GM19395 (cell line): ENCODE data around the gene ZCCHC14.

Experiments
- ATAC-seq: cut with Tn5 transposase; IDR thresholded peaks from one replicate; pipeline ENCODE4 v1.9.1; 2021; ENCODE audit warnings: mild to moderate bottlenecking, moderate library complexity; ENCODE audit not compliant: unreplicated experiment

Gene ZCCHC14

GRCh38 chr16:87459833-87460232 is 33.0 kb downstream of the ZCCHC14 start:
- ATAC-seq = no peak

DNA sequence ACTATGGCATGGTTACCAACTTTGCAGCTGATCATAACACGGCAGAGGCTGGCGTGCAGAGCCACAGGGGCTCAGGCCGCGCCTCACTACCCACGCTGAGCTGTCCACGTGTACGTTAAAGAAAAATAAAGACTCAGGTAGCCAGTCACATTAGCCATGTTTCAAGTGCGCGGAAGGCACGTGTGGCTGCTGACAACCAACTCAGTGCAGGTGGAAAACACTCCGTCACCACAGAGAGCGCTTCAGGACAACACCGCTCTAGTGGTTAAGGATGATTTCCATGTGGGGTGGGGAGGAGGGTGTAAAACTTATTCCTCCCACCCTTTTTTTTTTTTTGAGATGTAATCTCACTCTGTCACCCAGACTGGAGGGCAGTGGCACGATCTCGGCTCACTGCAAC is 33.8 kb downstream of the ZCCHC14 start:
- ATAC-seq = no peak

GRCh38 chr16:87458424-87458915 is 34.4 kb downstream of the ZCCHC14 start:
- ATAC-seq = no peak

DNA sequence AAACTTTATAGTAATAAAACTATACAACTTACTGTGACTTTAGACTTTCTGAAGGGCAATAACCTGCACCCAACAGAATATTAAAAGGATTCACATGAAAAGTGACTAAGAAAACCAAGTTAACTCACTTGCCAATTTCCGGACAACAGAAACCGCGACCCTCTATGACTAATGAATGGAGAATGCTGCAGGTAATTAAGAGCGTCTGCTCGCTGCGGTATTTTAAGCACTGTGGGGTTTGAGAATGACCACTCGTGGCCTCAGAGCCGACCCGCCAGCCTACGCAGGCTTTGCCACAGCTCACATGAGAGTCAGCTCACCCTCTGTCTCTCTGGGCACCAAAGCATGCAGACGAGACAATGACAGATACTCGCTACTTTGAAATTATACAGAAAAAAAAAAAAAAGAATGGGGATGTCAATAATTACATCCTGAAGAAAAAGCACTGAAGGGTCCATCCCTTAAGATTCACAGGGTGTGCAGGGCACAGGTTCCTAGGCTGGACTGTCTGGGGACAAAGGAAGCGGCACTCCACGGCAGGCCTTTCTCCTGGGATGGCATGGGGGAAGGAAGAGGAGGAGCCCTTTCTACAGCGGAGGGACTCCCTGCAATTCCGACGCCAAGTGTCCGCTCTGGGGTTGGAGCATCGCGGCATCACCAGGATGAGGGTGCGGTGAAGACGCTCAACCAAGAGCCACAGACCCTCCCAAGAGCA is 35.0 kb downstream of the ZCCHC14 start:
- ATAC-seq = no peak

DNA sequence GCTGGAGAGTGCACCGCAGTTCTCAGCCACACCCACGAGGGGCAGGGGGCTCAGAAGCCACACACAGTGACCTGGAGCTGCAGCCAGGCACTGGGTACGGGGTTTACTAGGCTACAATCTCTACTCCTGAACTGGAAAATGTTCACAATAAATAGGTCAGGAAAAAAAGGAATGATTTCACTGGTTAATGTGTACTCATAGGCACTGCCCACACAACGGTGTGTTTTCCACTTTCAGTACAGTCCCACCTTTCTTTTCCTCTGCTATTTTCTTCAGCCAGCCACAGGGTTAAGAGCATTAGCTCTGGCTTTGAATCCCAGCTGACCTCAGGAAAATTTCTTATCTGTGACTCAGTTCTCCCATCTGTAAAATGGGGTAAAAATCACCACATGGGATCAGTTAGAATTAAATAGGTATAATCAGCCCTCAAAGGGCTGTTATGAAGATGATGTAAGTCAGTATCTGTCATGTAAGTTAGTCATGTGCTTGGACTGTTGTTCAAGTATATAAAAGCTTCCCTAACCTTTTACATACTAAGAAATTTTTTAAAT is 35.7 kb downstream of the ZCCHC14 start:
- ATAC-seq = no peak

DNA sequence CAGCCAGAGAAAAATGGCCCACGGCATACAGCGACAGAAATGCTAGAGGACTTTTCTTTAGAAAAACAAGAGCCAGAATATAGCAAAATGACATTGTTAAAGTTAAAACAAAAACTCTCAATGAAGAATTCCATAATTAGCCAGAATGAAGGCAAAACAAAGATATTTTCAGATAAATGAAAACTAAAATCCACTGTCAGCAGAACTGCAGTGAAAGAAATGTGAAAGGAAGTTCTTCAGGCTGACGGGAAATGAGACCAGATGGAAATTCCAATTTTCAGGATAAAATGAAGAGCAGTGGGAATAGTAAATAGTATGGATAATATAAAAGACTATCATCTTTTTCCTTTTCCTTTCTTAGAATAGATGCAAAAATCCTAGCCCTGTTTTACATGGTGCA is 38.4 kb downstream of the ZCCHC14 start:
- ATAC-seq = no peak

GRCh38 chr16:87453326-87453725 is 39.5 kb downstream of the ZCCHC14 start:
- no peak for ATAC-seq

DNA sequence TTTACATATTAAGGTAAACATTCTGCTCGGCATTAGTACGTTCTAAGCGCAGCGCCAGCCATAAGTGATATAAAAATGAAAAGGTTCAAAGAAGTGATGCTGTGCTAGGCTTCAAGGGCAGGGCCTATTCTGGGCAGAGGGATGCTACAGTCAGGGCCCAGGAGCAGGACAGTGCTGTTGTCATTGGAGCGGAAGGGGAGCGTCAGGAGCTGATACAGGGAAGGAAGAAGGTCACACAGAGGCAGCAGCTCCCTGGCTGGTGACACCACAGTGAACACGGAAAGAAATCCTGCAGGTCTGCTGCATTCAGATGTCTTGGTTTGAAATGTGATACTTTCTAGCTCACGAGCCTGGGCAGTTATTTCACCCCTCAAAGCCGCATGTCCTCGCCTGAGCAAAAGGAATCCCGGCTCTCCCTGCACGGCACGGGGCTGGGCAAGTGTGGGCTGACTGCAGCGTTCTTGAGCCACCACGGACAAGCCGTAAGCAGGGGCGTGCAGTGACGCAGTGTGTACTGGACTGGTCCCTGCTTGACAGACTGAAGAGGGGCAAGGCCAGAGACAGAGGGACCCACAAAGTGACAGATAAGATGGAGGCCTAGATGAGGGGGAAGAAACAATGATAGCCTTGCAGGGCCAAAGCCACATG is 41.1 kb downstream of the ZCCHC14 start:
- ATAC-seq = no peak

GRCh38 chr16:87448866-87449265 is 44.0 kb downstream of the ZCCHC14 start:
- ATAC-seq = no peak

- no peak for ATAC-seq
These were observed 45.5 kb downstream of the ZCCHC14 start for GRCh38 chr16:87447323-87447722.

DNA sequence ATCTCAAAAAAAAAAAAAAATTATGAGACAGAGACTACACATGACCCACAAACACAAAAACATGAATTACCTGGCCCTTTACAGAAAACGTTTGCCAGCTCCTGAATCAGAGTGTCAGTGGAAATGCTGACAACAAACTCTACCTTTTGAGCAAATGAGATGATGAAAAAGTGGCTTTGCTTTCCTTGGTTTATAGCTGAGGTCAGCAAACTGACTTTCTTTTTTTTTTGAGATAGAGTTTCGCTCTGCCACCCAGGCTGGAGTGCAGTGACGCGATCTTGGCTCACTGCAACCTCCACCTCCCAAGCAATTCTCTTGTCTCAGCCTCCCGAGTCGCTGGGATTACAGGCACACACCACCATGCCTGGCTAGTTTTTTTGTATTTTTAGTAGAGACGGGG is 46.3 kb downstream of the ZCCHC14 start:
- ATAC-seq = no peak

DNA sequence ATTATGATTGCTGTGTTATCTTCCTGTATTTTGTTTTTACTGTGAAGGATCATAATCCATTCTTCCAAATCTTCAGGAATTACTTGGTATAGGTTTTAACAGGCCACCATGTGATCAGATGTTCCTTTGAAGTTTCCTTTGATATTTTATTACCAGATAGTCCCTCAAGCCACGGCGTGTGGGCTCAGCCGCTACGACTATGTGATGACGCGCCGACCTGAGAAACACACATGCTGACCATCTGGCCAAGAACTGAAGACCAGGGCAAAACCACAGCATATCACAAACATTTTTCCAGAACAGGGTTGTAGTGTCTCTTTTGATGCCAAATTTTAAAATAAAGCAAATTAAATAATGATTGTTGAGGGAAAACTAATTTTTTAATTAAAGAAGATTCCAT is 47.3 kb downstream of the ZCCHC14 start:
- ATAC-seq = no peak

DNA sequence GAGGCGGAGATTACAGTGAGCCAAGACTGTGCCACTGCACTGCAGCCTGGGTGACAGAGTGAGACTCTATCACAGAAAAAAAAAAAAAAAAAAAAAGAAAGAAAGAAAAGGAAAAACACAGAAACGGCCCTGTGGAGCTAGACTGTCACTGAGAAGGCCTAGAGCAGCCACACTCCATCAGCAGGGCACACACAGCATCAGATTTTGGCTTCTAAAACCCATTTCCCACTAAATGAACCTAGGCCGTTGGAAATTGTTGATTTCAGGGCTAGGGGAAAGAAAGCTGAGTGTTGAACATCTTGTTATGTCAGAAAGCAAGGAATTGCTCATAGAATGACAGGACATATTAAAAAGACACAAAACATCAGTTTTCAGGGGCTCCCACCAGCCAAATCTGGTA is 48.9 kb downstream of the ZCCHC14 start:
- no peak for ATAC-seq

DNA sequence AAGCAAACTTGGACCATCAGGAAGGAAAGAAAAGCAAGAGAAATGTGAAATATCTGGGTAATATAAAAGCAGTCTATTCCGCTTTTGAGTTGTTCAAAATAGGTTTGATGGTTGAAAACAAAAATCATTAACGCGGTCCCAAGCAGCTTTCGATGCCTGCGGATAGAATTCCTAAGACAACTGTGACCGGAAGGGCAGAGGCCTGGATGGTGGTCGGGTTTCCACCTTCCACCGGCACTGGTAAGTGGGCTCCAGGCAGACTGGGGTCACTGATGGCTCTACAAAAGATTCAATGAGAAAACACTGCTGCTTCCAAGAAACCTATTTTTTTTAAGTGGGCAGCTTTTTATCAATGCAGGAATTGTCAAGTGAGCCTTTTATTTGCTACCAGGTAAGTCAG is 49.8 kb downstream of the ZCCHC14 start:
- no peak for ATAC-seq

- ATAC-seq = no peak
These were observed 50.2 kb downstream of the ZCCHC14 start for GRCh38 chr16:87442581-87442966.

DNA sequence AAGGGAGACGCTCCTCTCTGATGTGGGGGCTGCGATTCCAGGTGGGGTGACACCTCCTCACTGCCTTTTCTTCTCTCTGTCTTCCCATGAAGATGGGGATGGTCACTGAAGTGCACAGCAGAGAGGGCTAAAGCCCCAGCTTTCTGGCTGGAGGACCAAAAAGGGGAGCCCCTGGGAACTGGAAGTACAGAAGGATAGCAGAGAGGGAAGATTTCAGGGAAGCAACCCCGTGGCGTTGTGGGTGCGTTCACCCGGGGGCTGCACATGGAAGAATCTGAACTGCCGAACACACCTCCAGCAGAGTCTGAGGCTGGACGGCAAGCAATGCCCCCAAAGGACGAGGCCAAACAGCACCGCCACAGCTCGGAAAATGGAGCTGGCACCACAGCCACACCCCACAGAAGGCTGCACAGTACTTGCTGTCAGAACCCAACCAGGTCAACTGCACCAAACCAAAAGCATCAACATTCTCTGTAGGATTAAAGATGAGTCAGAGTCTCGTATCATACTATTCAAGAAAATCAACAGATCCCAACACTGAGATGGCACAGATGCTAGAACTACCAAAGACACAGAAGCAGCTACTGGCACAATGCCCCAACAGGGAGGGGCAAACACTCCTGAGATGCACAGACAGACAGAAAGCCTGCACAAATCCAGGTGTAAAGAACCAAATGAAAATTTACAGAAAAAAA is 50.8 kb downstream of the ZCCHC14 start:
- no peak for ATAC-seq

DNA sequence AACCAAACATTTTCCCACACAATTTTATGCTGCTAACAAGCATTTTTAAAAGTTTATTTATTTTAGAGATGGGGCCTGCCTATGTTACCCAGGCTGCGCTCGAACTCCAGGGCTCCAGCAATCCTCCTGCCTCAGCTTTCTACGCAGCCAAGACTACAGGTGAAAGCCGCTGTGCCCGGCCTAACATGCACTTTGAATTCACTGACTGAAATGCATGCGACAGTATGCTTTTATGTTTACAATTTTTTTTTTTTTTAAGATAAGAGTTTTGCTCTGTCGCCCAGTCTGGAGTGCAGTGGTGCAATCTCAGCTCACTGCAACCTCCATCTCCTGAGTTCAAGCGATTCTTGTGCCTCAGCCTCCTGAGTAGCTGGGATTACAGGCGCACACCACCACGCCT is 52.9 kb downstream of the ZCCHC14 start:
- ATAC-seq = no peak

DNA sequence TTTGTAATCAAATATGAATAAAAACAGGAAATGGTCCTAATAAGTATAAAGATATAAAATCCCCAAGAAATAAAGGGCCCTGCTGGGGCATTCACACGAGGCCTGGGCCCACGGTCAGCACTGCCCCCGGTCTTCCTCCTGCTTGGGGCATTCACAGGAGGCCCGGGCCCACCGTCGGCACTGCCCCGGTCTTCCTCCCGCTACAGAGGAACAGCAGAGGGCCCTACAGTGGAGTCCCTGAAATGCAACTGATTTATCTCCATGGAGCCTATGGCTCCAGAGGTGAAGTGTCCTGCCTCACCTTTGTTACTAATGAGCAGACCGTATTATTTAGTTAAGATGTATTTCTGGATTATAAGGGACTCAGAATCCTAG is 54.2 kb downstream of the ZCCHC14 start:
- ATAC-seq = no peak

- ATAC-seq = no peak
These were observed 54.8 kb downstream of the ZCCHC14 start for GRCh38 chr16:87437911-87438610.

DNA sequence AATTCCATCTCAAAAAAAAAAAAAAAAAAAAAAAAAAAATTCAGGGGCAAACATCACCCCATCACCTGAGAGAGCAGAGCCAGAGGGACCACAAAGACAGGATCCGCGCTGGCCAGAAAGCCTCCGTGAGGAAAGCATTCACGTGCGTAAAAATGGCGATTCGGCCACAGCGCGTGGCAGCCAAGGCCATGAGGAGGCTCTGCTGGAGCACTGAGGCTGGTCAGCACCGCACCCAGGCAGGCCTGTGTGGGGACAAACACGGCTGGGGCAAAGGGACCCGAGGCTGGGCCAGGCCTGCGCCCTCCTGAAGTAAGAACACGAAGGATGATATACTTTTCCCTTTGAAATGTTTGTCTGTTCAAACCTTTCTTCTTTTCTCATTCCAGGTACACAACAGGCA is 55.5 kb downstream of the ZCCHC14 start:
- no peak for ATAC-seq
